Gastrocnemius medialis (tissue), 4 donors: ENCODE results near the gene NCS1.

ENCODE experiments used
- CTCF ChIP-seq, 5 experiments: fragments of 450-650 bp in 3 of 5; fragments of 200-600 bp in 2 of 5; sonication (generic) in 2 of 5; IDR thresholded peaks in 4 of 5; conservative IDR thresholded peaks in 1 of 5; 1 replicate in 4 of 5; 2 replicates in 1 of 5; pipeline ENCODE4 v1.5.1; 2016 to 2019; ENCODE audit warnings: antibody characterized with exemption in 5 of 5, mild to moderate bottlenecking in 3 of 5, moderate library complexity in 3 of 5
- POLR2A ChIP-seq, 2 donors: fragments of 450-650 bp; IDR thresholded peaks; one replicate each; pipeline ENCODE4 v1.6.1; 2017; ENCODE audit warnings: antibody characterized with exemption in 2 of 2, mild to moderate bottlenecking in 2 of 2, moderate library complexity in 2 of 2

GRCh38 chr9:130143279-130143893 lies 28.8 kb upstream of the NCS1 start:
- TF ChIP-seq CTCF (IDR thresholded peaks at IDR 0.05 in 4 of 5, conservative IDR thresholded peaks at IDR 0.05 in 1 of 5), result no peak
- no peak for TF ChIP-seq POLR2A (IDR thresholded peaks at IDR 0.05)
